Astrocyte (in vitro differentiated cells and primary cell): ENCODE results near the gene CALHM2. TPM values are rescaled to one million over a fixed set of nuclear protein-coding genes. Genes with fewer than 3 reads are reported as not detected.
A peak's percentile ranks its signal among the peaks of the same experiment; 100 is the strongest.

ENCODE experiments used
- DNase-seq: peaks from one replicate; pipeline ENCODE4 v3.0.0-alpha.2; 2010; ENCODE audit warnings: low read depth
- FAIRE-seq: peaks from 2 replicates; lab custom pipeline; 2011; peaks lifted over from hg19 to GRCh38; lab: Jason Lieb, UNC
- H2AFZ ChIP-seq: 2 replicates; pipeline ENCODE4 v1.6.0; 2012; ENCODE audit warnings: low read depth, low read length, inconsistent platforms
- H3K27ac ChIP-seq: 2 replicates; pipeline ENCODE4 v1.5.1; 2011; ENCODE audit warnings: low read depth, low read length, inconsistent platforms
- H3K27me3 ChIP-seq: 2 replicates; pipeline ENCODE4 v1.6.0; 2011; ENCODE audit warnings: low read length, inconsistent platforms; ENCODE audit not compliant: insufficient read depth
- H3K36me3 ChIP-seq: 2 replicates; pipeline ENCODE4 v1.5.1; 2011; ENCODE audit warnings: low read length, inconsistent platforms; ENCODE audit not compliant: insufficient read depth
- H3K4me1 ChIP-seq: 2 replicates; pipeline ENCODE4 v1.5.1; 2011; ENCODE audit warnings: low read length, inconsistent platforms; ENCODE audit not compliant: insufficient read depth
- H3K4me2 ChIP-seq: 2 replicates; pipeline ENCODE4 v1.6.0; 2012; ENCODE audit warnings: low read length, inconsistent platforms
- H3K4me3 ChIP-seq: 2 replicates; pipeline ENCODE4 v1.5.1; 2011; ENCODE audit warnings: low read depth, mild to moderate bottlenecking, low read length, inconsistent platforms; ENCODE audit not compliant: insufficient read depth
- H3K79me2 ChIP-seq: 2 replicates; pipeline ENCODE4 v1.6.0; 2012; ENCODE audit warnings: mild to moderate bottlenecking, low read length, inconsistent platforms; ENCODE audit not compliant: insufficient read depth
- H3K9ac ChIP-seq: 2 replicates; pipeline ENCODE4 v1.6.0; 2012; ENCODE audit warnings: mild to moderate bottlenecking, low read length, inconsistent platforms
- H3K9me3 ChIP-seq: 2 replicates; pipeline ENCODE4 v1.5.1; 2012; ENCODE audit warnings: low read depth, mild to moderate bottlenecking, low read length, inconsistent platforms; ENCODE audit not compliant: insufficient read depth
- H4K20me1 ChIP-seq: 2 replicates; pipeline ENCODE4 v1.6.0; 2012; ENCODE audit warnings: low read length, inconsistent platforms; ENCODE audit not compliant: insufficient read depth
- H3K27ac Mint-ChIP-seq: one replicate; pipeline ENCODE4 v1.8.0; 2021; ENCODE audit warnings: mild to moderate bottlenecking, mixed read lengths; ENCODE audit not compliant: unreplicated experiment
- H3K27me3 Mint-ChIP-seq: one replicate; pipeline ENCODE4 v1.8.0; 2021; ENCODE audit warnings: low read depth, mixed read lengths; ENCODE audit not compliant: unreplicated experiment
- H3K36me3 Mint-ChIP-seq: one replicate; pipeline ENCODE4 v1.8.0; 2021; ENCODE audit warnings: low read depth, mixed read lengths; ENCODE audit not compliant: unreplicated experiment
- H3K4me1 Mint-ChIP-seq: one replicate; pipeline ENCODE4 v1.8.0; 2021; ENCODE audit warnings: low read depth, mixed read lengths; ENCODE audit not compliant: unreplicated experiment
- H3K4me3 Mint-ChIP-seq: one replicate; pipeline ENCODE4 v1.8.0; 2021; ENCODE audit warnings: mild to moderate bottlenecking, moderate library complexity, mixed read lengths; ENCODE audit not compliant: unreplicated experiment
- H3K9me3 Mint-ChIP-seq: one replicate; pipeline ENCODE4 v1.8.0; 2021; ENCODE audit warnings: mild to moderate bottlenecking, mixed read lengths; ENCODE audit not compliant: unreplicated experiment
- EZH2 ChIP-seq: IDR thresholded peaks from 2 replicates; pipeline ENCODE4 v1.6.1; 2012; ENCODE audit warnings: mild to moderate bottlenecking, low read length, inconsistent platforms; ENCODE audit not compliant: insufficient read depth
- total RNA-seq: library from RNA; stranded (reverse); gene quantifications from 2 replicates; pipeline ENCODE4 v1.2.1, GENCODE V29; 2021
- TF ChIP-seq, protein P1 (sequence below): IDR thresholded peaks from 2 replicates; pipeline ENCODE4 v1.5.1; 2011; ENCODE audit warnings: low read depth, mild to moderate bottlenecking, inconsistent platforms, low read length, moderate library complexity; ENCODE audit not compliant: insufficient read depth

The CALHM2 gene
- total RNA-seq, 1 donor from 2014 or later = 1.2 TPM

DNA sequence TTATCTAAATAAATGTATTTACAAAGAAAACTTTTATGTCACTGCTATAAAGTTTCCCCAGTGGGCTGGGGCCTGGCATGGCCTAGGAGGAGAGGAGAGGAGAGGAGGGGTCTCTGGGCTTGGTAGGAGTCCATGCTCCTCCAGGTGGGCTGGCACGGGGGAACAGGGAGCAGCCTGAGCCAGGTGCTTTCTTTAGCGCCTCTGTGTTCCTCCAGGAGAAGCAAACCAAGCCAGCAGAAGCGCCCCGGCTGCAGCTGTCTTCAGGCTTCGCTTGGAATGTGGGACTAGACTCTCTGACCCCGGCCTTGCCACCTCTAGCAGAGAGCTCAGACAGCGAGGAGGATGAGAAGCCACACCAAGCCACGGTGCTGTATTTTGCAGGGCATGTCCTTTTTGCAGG, 10.6 kb downstream of the CALHM2 start:
- peaks cover 58% of the 10 kb centered on the region for H3K36me3 Mint-ChIP-seq
- H3K27me3 Mint-ChIP-seq = no peaks in the 10 kb centered on the region
- no peak overlapping the region for H3K9ac ChIP-seq
- H2AFZ ChIP-seq = no peak overlapping the region
- H3K4me1 Mint-ChIP-seq = peaks cover 36% of the 10 kb centered on the region
- DNase-seq (no peak), FAIRE-seq (no peak)
- H3K4me1 ChIP-seq = peaks cover 21% of the 10 kb centered on the region
- no peaks in the 10 kb centered on the region for H3K79me2 ChIP-seq
- H3K4me2 ChIP-seq = peak overlapping the region; percentile 48
- no peak overlapping the region for H3K4me3 ChIP-seq
- H3K27me3 ChIP-seq = no peaks in the 10 kb centered on the region
- TF ChIP-seq, protein P1, sequence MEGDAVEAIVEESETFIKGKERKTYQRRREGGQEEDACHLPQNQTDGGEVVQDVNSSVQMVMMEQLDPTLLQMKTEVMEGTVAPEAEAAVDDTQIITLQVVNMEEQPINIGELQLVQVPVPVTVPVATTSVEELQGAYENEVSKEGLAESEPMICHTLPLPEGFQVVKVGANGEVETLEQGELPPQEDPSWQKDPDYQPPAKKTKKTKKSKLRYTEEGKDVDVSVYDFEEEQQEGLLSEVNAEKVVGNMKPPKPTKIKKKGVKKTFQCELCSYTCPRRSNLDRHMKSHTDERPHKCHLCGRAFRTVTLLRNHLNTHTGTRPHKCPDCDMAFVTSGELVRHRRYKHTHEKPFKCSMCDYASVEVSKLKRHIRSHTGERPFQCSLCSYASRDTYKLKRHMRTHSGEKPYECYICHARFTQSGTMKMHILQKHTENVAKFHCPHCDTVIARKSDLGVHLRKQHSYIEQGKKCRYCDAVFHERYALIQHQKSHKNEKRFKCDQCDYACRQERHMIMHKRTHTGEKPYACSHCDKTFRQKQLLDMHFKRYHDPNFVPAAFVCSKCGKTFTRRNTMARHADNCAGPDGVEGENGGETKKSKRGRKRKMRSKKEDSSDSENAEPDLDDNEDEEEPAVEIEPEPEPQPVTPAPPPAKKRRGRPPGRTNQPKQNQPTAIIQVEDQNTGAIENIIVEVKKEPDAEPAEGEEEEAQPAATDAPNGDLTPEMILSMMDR = no peak
- no peak for TF ChIP-seq EZH2
- H3K36me3 ChIP-seq = peaks cover 58% of the 10 kb centered on the region
- H3K9me3 ChIP-seq = no peaks in the 10 kb centered on the region
- H3K27ac ChIP-seq = peak overlapping the region; percentile 31
- no peaks in the 10 kb centered on the region for H3K9me3 Mint-ChIP-seq
- H3K27ac Mint-ChIP-seq = peak overlapping the region; percentile 86
- peak overlapping the region; percentile 14 for H3K4me3 Mint-ChIP-seq
- peaks cover 61% of the 10 kb centered on the region for H4K20me1 ChIP-seq

- Histone ChIP-seq H3K9me3 (no peaks in the 10 kb centered on the region), H3K27me3 (no peaks in the 10 kb centered on the region), H3K4me3 (no peak overlapping the region), H3K4me1 (peaks cover 21% of the 10 kb centered on the region), H2AFZ (no peak overlapping the region), H3K4me2 (no peak overlapping the region), H3K27ac (peak overlapping the region; percentile 31), H3K36me3 (peaks cover 62% of the 10 kb centered on the region), H3K9ac (no peak overlapping the region), H4K20me1 (peaks cover 61% of the 10 kb centered on the region), H3K79me2 (no peaks in the 10 kb centered on the region)
- no peak for FAIRE-seq
- peak overlapping the region; percentile 86 for H3K27ac Mint-ChIP-seq
- H3K27me3 Mint-ChIP-seq = no peaks in the 10 kb centered on the region
- peak overlapping the region; percentile 14 for H3K4me3 Mint-ChIP-seq
- H3K36me3 Mint-ChIP-seq = peaks cover 55% of the 10 kb centered on the region
- peaks cover 33% of the 10 kb centered on the region for H3K4me1 Mint-ChIP-seq
- no peak for TF ChIP-seq EZH2
- TF ChIP-seq, protein P1 = no peak
- DNase-seq = no peak
- H3K9me3 Mint-ChIP-seq = no peaks in the 10 kb centered on the region
These were observed 11.0 kb downstream of the CALHM2 start for GRCh38 chr10:103441206-103441605.

DNA sequence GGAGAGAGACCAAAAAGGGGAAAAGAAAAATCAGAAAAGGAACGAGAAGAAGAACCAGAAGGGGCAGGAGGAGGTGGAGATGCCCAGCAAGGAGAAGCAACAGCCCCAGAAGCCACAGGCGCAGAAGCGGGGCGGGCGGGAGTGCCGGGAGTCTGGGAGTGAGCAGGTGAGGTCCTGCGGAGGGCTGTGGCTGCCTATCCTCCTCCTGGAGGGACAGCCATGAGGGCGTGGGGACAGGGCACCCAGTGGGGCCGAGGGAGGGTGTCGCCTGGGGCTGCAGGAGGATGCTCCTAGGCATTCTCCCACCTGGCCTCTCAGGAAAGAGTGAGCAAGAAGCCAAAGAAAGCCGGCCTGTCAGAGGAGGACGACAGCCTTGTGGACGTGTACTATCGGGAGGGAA, 11.8 kb downstream of the CALHM2 start:
- FAIRE-seq (no peak), DNase-seq (no peak)
- peak overlapping the region; percentile 89 for H3K27ac Mint-ChIP-seq
- peak overlapping the region; percentile 64 for H3K4me3 Mint-ChIP-seq
- H3K4me2 ChIP-seq = no peak overlapping the region
- peaks cover 30% of the 10 kb centered on the region for H3K4me1 Mint-ChIP-seq
- no peak overlapping the region for H2AFZ ChIP-seq
- no peaks in the 10 kb centered on the region for H3K27me3 Mint-ChIP-seq
- H3K9me3 Mint-ChIP-seq = no peaks in the 10 kb centered on the region
- H3K9ac ChIP-seq = no peak overlapping the region
- H3K36me3 Mint-ChIP-seq = peaks cover 52% of the 10 kb centered on the region
- no peaks in the 10 kb centered on the region for H3K9me3 ChIP-seq
- H3K36me3 ChIP-seq = peaks cover 67% of the 10 kb centered on the region
- H4K20me1 ChIP-seq = peaks cover 60% of the 10 kb centered on the region
- no peak overlapping the region for H3K4me3 ChIP-seq
- no peak overlapping the region for H3K27ac ChIP-seq
- TF ChIP-seq EZH2 = no peak
- TF ChIP-seq, protein P1 = no peak
- no peaks in the 10 kb centered on the region for H3K79me2 ChIP-seq
- H3K4me1 ChIP-seq = peaks cover 18% of the 10 kb centered on the region
- no peaks in the 10 kb centered on the region for H3K27me3 ChIP-seq
